SK-N-SH (cell line): ENCODE measurements around the gene SLCO3A1. TPM values are rescaled to one million over a fixed set of nuclear protein-coding genes. Genes with fewer than 3 reads are reported as not detected.

ENCODE experiments used
- CTCF ChIA-PET: fragments of 300-600, 350-600 bp; formaldehyde crosslinking; extraction: SDS; loops from one replicate; lab custom pipeline; 2021; lab: Yijun Ruan, JAX
- POLR2A ChIA-PET: fragments of 350-600 bp; sonication (Branson Sonifier 250); formaldehyde crosslinking; extraction: SDS; loops from one replicate; lab custom pipeline; 2020; ENCODE audit warnings: antibody characterized with exemption, inconsistent platforms; lab: Yijun Ruan, JAX
- DNase-seq: peaks from one replicate; pipeline ENCODE4 v3.0.0; 2012
- H2AFZ ChIP-seq: fragments of 200-600 bp; sonication (generic); 2 replicates; pipeline ENCODE4 v1.8.1; 2016; ENCODE audit warnings: antibody characterized with exemption, mild to moderate bottlenecking, low read depth
- H3F3A ChIP-seq: fragments of 200-600 bp; sonication (generic); replicated peaks from 2 replicates; pipeline ENCODE3; 2016; ENCODE audit warnings: antibody characterized with exemption, mild to moderate bottlenecking; ENCODE audit not compliant: insufficient read depth
- H3K27ac ChIP-seq, 2 experiments: fragments of 200-500 bp in 1 of 2; fragments of 200-600 bp in 1 of 2; sonication (Bioruptor generic) in 1 of 2; sonication (generic), shearing (Covaris generic) in 1 of 2; 2 replicates each; pipeline versions ENCODE4 v1.5.1 to v1.6.1; 2014 to 2016; ENCODE audit warnings: low read depth in 2 of 2, inconsistent platforms in 1 of 2, low read length in 1 of 2, mild to moderate bottlenecking in 1 of 2, mixed read lengths in 1 of 2
- H3K27me3 ChIP-seq: fragments of 200-600 bp; sonication (generic), shearing (Covaris generic); 2 replicates; pipeline ENCODE4 v1.6.1; 2016; ENCODE audit warnings: mixed run types; ENCODE audit not compliant: insufficient read depth
- H3K36me3 ChIP-seq, 2 experiments: fragments of 200-500 bp in 1 of 2; fragments of 200-600 bp in 1 of 2; sonication (Bioruptor generic) in 1 of 2; sonication (generic) in 1 of 2; replicated peaks in 1 of 2; 2 replicates each; pipeline versions ENCODE3 to v1.5.1; 2014 to 2016; ENCODE audit warnings: low read length in 1 of 2, mild to moderate bottlenecking in 1 of 2; ENCODE audit not compliant: insufficient read depth in 2 of 2, control insufficient read depth in 1 of 2
- H3K4me1 ChIP-seq, 2 experiments: fragments of 200-500 bp in 1 of 2; fragments of 200-600 bp in 1 of 2; sonication (Bioruptor generic) in 1 of 2; sonication (generic), shearing (Covaris generic) in 1 of 2; 2 replicates each; pipeline versions ENCODE4 v1.5.1 to v1.6.1; 2014 to 2016; ENCODE audit warnings: low read depth in 1 of 2, low read length in 1 of 2, mixed run types in 1 of 2; ENCODE audit not compliant: insufficient read depth in 2 of 2, control insufficient read depth in 1 of 2
- H3K4me2 ChIP-seq: fragments of 200-600 bp; sonication (generic), shearing (Covaris generic); 2 replicates; pipeline ENCODE4 v1.6.1; 2017; ENCODE audit warnings: mixed run types
- H3K4me3 ChIP-seq, 2 experiments: fragments of 200-500 bp in 1 of 2; fragments of 200-600 bp in 1 of 2; sonication (Bioruptor generic) in 1 of 2; sonication (generic), shearing (Covaris generic) in 1 of 2; 2 replicates each; pipeline versions ENCODE4 v1.5.1 to v1.8.1; 2014 to 2016; ENCODE audit warnings: low read depth in 2 of 2, inconsistent platforms in 1 of 2, low read length in 1 of 2, mild to moderate bottlenecking in 1 of 2, mixed read lengths in 1 of 2, moderate library complexity in 1 of 2
- H3K79me2 ChIP-seq: fragments of 200-600 bp; sonication (generic); 2 replicates; pipeline ENCODE4 v1.8.1; 2017; ENCODE audit warnings: mild to moderate bottlenecking; ENCODE audit not compliant: insufficient read depth
- H3K9ac ChIP-seq: fragments of 200-600 bp; sonication (generic); 2 replicates; pipeline ENCODE4 v1.6.1; 2017; ENCODE audit warnings: mixed run types
- H3K9me2 ChIP-seq: fragments of 200-600 bp; sonication (generic); 2 replicates; pipeline ENCODE4 v1.6.1; 2017; ENCODE audit warnings: mixed run types
- H3K9me3 ChIP-seq: fragments of 200-600 bp; sonication (generic); 2 replicates; pipeline ENCODE4 v1.6.1; 2017; ENCODE audit warnings: mixed run types, mild to moderate bottlenecking, moderate library complexity
- H4K20me1 ChIP-seq: fragments of 200-600 bp; sonication (generic); 2 replicates; pipeline ENCODE4 v1.6.1; 2017; ENCODE audit warnings: mild to moderate bottlenecking, mixed run types; ENCODE audit not compliant: insufficient read depth
- ELF1 ChIP-seq: IDR thresholded peaks from 2 replicates; pipeline ENCODE4 v1.4.0; 2012
- EP300 ChIP-seq, 2 experiments: IDR thresholded peaks; 2 replicates each; pipeline versions ENCODE4 v1.4.0 to v1.6.1; 2012; ENCODE audit warnings: borderline replicate concordance in 1 of 2, low read depth in 1 of 2, low read length in 1 of 2
- FOXJ3 ChIP-seq: sonication (generic); formaldehyde crosslinking; IDR thresholded peaks from 2 replicates; pipeline ENCODE4 v1.5.1; 2020; ENCODE audit warnings: mild to moderate bottlenecking, missing genetic modification reagents
- FOXM1 ChIP-seq: IDR thresholded peaks from 2 replicates; pipeline ENCODE4 v1.4.0; 2012; ENCODE audit warnings: low read depth, mild to moderate bottlenecking
- GABPA ChIP-seq: IDR thresholded peaks from 2 replicates; pipeline ENCODE4 v1.4.0; 2012; ENCODE audit warnings: low read depth, mild to moderate bottlenecking
- NFIC ChIP-seq: IDR thresholded peaks from 2 replicates; pipeline ENCODE4 v1.4.0; 2012; ENCODE audit warnings: borderline replicate concordance
- POLR2AphosphoS5 ChIP-seq: IDR thresholded peaks from 2 replicates; pipeline ENCODE4 v1.6.1; 2012; ENCODE audit warnings: low read depth, low read length
- RFX5 ChIP-seq: IDR thresholded peaks from 2 replicates; pipeline ENCODE4 v1.6.1; 2012; ENCODE audit warnings: mild to moderate bottlenecking, improper control_type of control experiment, low read length
- SIN3A ChIP-seq: IDR thresholded peaks from 2 replicates; pipeline ENCODE4 v1.6.1; 2012; ENCODE audit warnings: low read depth, mild to moderate bottlenecking, low read length, moderate library complexity, borderline replicate concordance
- SMC3 ChIP-seq: IDR thresholded peaks from 2 replicates; pipeline ENCODE4 v1.6.1; 2012; ENCODE audit warnings: low read depth, low read length, improper control_type of control experiment
- TAF1 ChIP-seq: IDR thresholded peaks from 2 replicates; pipeline ENCODE4 v1.6.1; 2012; ENCODE audit warnings: low read depth, mild to moderate bottlenecking, low read length, moderate library complexity, borderline replicate concordance
- TCF12 ChIP-seq: IDR thresholded peaks from 2 replicates; pipeline ENCODE4 v1.4.0; 2012
- WGBS: methylation state at CpG from one replicate; pipeline ENCODE4 v1.1.6; 2017; ENCODE audit warnings: low lambda C conversion rate; 5-methylcytosine and 5-hydroxymethylcytosine counted together
- polyA plus RNA-seq, 3 experiments: library from polyadenylated mRNA; depleted of rRNA; stranded (reverse); fragments of >200 nt; gene quantifications; 2 replicates each; pipeline ENCODE4 v1.2.3, GENCODE V29; 2012
- TF ChIP-seq, protein P1 (sequence below): IDR thresholded peaks from 2 replicates; pipeline ENCODE4 v1.4.0; 2012; ENCODE audit warnings: low read depth, borderline replicate concordance
- TF ChIP-seq, protein P2 (sequence below): fragments of 200-600 bp; sonication (generic); IDR thresholded peaks from 2 replicates; pipeline ENCODE4 v1.6.1; 2017; ENCODE audit warnings: antibody characterized with exemption, mild to moderate bottlenecking, moderate library complexity
- TF ChIP-seq, protein P3 (sequence below): fragments of 150-350 bp; IDR thresholded peaks from 2 replicates; pipeline ENCODE4 v1.6.1; 2016; ENCODE audit warnings: mild to moderate bottlenecking, low read depth, low read length

SLCO3A1 gene
- polyA plus RNA-seq, 1 of the 3 experiments (the other 2 are of a cell fraction), result 19.7 TPM

DNA sequence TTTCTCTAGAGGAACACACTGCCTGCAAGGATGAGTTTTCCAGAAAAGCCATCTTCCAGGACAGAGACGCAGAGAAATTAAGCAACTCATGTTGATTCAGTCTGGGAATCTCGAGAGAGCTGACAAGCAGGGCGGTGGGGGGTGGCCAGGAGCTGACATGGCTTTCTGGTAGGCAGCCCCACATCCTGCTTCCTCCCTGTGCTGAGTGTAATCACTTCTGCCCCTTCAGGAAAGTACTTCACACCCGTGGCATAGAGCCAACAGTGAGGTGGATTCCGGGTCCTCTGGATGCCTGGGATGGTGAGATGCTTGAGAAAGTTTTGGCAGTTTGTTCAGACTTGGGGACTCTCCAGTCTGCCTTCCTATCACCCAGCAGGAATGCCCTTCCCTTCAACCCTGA is 221.1 kb downstream of the SLCO3A1 start:
- ChIA-PET POLR2A (interaction anchor here (0.8 kb wide), 1 partner anchor 13 kb away, joined by 3 read pairs; no protein-coding TSS in a partner anchor), CTCF (interaction anchor here (1.2 to 6.4 kb wide), 4 partner anchors 10 to 368 kb away, joined by 4 to 112 read pairs (median 28); partner anchors contain the start of gene SLCO3A1)

More for the DNA sequence above, 221.1 kb downstream of the SLCO3A1 start:
- 41% methylated on average over 3 of the region's 5 CpGs for WGBS
- TF ChIP-seq, protein P1, sequence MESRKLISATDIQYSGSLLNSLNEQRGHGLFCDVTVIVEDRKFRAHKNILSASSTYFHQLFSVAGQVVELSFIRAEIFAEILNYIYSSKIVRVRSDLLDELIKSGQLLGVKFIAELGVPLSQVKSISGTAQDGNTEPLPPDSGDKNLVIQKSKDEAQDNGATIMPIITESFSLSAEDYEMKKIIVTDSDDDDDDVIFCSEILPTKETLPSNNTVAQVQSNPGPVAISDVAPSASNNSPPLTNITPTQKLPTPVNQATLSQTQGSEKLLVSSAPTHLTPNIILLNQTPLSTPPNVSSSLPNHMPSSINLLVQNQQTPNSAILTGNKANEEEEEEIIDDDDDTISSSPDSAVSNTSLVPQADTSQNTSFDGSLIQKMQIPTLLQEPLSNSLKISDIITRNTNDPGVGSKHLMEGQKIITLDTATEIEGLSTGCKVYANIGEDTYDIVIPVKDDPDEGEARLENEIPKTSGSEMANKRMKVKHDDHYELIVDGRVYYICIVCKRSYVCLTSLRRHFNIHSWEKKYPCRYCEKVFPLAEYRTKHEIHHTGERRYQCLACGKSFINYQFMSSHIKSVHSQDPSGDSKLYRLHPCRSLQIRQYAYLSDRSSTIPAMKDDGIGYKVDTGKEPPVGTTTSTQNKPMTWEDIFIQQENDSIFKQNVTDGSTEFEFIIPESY, result 0 out of 2 replicates have a peak, but pooled peaks have one; percentile 38
- TF ChIP-seq RFX5, result no peak
- TF ChIP-seq SMC3, result no peak
- no peak for TF ChIP-seq SIN3A
- no peak for TF ChIP-seq TAF1
- TF ChIP-seq FOXM1, result no peak
- TF ChIP-seq FOXJ3 (CRISPR knock-in tag), result no peak
- TF ChIP-seq, protein P2, sequence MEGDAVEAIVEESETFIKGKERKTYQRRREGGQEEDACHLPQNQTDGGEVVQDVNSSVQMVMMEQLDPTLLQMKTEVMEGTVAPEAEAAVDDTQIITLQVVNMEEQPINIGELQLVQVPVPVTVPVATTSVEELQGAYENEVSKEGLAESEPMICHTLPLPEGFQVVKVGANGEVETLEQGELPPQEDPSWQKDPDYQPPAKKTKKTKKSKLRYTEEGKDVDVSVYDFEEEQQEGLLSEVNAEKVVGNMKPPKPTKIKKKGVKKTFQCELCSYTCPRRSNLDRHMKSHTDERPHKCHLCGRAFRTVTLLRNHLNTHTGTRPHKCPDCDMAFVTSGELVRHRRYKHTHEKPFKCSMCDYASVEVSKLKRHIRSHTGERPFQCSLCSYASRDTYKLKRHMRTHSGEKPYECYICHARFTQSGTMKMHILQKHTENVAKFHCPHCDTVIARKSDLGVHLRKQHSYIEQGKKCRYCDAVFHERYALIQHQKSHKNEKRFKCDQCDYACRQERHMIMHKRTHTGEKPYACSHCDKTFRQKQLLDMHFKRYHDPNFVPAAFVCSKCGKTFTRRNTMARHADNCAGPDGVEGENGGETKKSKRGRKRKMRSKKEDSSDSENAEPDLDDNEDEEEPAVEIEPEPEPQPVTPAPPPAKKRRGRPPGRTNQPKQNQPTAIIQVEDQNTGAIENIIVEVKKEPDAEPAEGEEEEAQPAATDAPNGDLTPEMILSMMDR, result no peak
- no peak for TF ChIP-seq POLR2AphosphoS5
- TF ChIP-seq EP300 (IDR thresholded peaks at IDR 0.05; ENCODE audit: borderline replicate concordance in 1 of 2, low read depth in 1 of 2, low read length in 1 of 2), result no peak
- TF ChIP-seq TCF12, result no peak
- TF ChIP-seq ELF1, result no peak
- TF ChIP-seq GABPA, result no peak
- TF ChIP-seq, protein P3, sequence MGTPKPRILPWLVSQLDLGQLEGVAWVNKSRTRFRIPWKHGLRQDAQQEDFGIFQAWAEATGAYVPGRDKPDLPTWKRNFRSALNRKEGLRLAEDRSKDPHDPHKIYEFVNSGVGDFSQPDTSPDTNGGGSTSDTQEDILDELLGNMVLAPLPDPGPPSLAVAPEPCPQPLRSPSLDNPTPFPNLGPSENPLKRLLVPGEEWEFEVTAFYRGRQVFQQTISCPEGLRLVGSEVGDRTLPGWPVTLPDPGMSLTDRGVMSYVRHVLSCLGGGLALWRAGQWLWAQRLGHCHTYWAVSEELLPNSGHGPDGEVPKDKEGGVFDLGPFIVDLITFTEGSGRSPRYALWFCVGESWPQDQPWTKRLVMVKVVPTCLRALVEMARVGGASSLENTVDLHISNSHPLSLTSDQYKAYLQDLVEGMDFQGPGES, result no peak
- peak; percentile 55; the same call in 1 of the 2 replicates for TF ChIP-seq NFIC
- Histone ChIP-seq H2AFZ (no peak overlapping the region), H3K27ac (no peak overlapping the region), H3K4me1 (peaks cover 8 to 24% of the 10 kb centered on the region in 2 experiments; a peak in 3 of 4 replicates), H3K9me2 (no peaks in the 10 kb centered on the region), H3K9me3 (no peaks in the 10 kb centered on the region), H3K79me2 (peaks cover 5% of the 10 kb centered on the region; the same call in 1 of the 2 replicates), H3F3A (peaks cover 6% of the 10 kb centered on the region), H4K20me1 (no peaks in the 10 kb centered on the region), H3K4me2 (0 out of 2 replicates have a peak overlapping the region, but pooled peaks have one; percentile 6), H3K4me3 (no peak overlapping the region), H3K36me3 (no peaks in the 10 kb centered on the region), H3K27me3 (no peaks in the 10 kb centered on the region), H3K9ac (no peak overlapping the region)
- DNase-seq, result no peak
